ENCODE results near the gene LLGL1. TPM values are rescaled to one million over a fixed set of nuclear protein-coding genes. Genes with fewer than 3 reads are reported as not detected.

Gene LLGL1
- total and polyA plus RNA-seq, 10 of the 15 experiments (the other 5 are each of a cell fraction or from before 2014, with no cell fraction given): 0.02 to 9.2 (median 2.5) TPM

DNA sequence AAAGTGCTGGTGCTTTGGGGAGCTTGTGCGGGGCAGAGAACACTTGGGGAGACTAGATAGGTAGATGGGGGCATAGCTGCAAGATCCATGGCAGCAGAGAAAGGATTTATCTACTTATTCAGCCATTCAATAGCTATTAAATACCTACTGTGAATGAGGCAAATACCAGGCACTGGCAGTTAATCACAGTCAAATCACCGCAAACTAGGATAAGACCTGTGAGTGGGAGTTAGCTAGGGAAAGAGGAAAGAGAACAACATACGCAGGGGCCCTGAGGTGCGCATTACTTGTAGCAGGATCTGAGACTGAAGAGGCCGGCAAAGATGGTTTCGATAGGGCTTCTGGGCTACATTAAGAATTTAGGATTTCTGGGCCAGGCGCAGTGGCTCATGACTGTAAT lies 45.6 kb upstream of the LLGL1 start:
- ATAC-seq (no peak), DNase-seq (ENCODE audit: low read depth, low spot score) (no peak), FAIRE-seq (no peak)
- POLR2A ChIA-PET: interaction anchor here (0.6 to 1.3 kb wide), 2 partner anchors 22 to 225 kb away, joined by 3 to 4 read pairs; no protein-coding TSS in a partner anchor
- no peak overlapping the region for H3K9ac ChIP-seq (ENCODE audit: control insufficient read depth, insufficient read depth, low read length)
- no peak overlapping the region for H3K4me2 ChIP-seq (ENCODE audit: control insufficient read depth, insufficient read depth)
- no peaks in the 10 kb centered on the region for H4K20me1 ChIP-seq (ENCODE audit: control insufficient read depth, insufficient read depth)
- CTCF ChIA-PET: no interaction called here
- H3K4me1 ChIP-seq (ENCODE audit: control insufficient read depth, insufficient read depth, low read length): peaks cover 11% of the 10 kb centered on the region
- H3K27ac ChIP-seq (ENCODE audit: control insufficient read depth, insufficient read depth): no peak overlapping the region
- in situ Hi-C loops (cut with MboI): no loop called here
- SMC1A ChIA-PET (ENCODE audit: uncharacterized antibody, unreplicated experiment): interaction anchor here (1.5 kb wide), 2 partner anchors 17 to 37 kb away, joined by 4 to 5 read pairs; no protein-coding TSS in a partner anchor
- H3K36me3 ChIP-seq (ENCODE audit: control insufficient read depth in 2 of 2, insufficient read depth in 2 of 2, low read length in 1 of 2): no peaks in the 10 kb centered on the region
- no peak overlapping the region for H2AFZ ChIP-seq (ENCODE audit: control insufficient read depth, low read depth, low read length)
- H3K9me3 ChIP-seq (replicated peaks; ENCODE audit: control insufficient read depth, insufficient read depth, low read length): no peaks in the 10 kb centered on the region
- BruUV-seq (replicated peaks): no TSS peak
- intact Hi-C loops (cut with micrococcal nuclease; ENCODE audit: unreplicated experiment): loop anchor here (5.0 kb wide), 2 partner anchors 47 to 137 kb away; partner anchors contain the start of genes LLGL1 and SMCR8
- H3K4me3 ChIP-seq: no peak overlapping the region
- WGBS (ENCODE audit: insufficient coverage, insufficient replicate concordance, low lambda C conversion rate, missing lambda C conversion rate): 93% methylated on average over 7 of the region's 7 CpGs
- H3K79me2 ChIP-seq (ENCODE audit: control insufficient read depth, insufficient read depth, low read length): peaks cover 13% of the 10 kb centered on the region
- RAD21 ChIA-PET (ENCODE audit: unreplicated experiment): interaction anchor here (0.7 kb wide), 1 partner anchor 67 kb away, joined by 3 read pairs; no protein-coding TSS in a partner anchor
- H3K27me3 ChIP-seq (replicated peaks in 1 of 2; ENCODE audit: control insufficient read depth in 2 of 2, insufficient read depth in 2 of 2, low read length in 1 of 2): no peaks in the 10 kb centered on the region
- TF ChIP-seq E4F1 (IDR thresholded peaks at IDR 0.05; ENCODE audit: borderline replicate concordance, partially characterized antibody) (no peak), ZBED1 (IDR thresholded peaks at IDR 0.05; ENCODE audit: borderline replicate concordance) (no peak), NFXL1 (IDR thresholded peaks at IDR 0.05; ENCODE audit: borderline replicate concordance) (no peak), TCF3 (IDR thresholded peaks at IDR 0.05; ENCODE audit: borderline replicate concordance, insufficient read depth, low read depth, low read length) (no peak), FOXK2 (IDR thresholded peaks at IDR 0.05) (no peak), SPI1 (IDR thresholded peaks at IDR 0.05; ENCODE audit: borderline replicate concordance, insufficient read depth, low read depth, low read length) (no peak), E2F4 (IDR thresholded peaks at IDR 0.05; ENCODE audit: low read depth, low read length) (no peak), SREBF2 (IDR thresholded peaks at IDR 0.05; ENCODE audit: low read length) (no peak), MYB (IDR thresholded peaks at IDR 0.05; ENCODE audit: borderline replicate concordance, low read depth, low read length) (no peak), NRF1 (conservative IDR thresholded peaks at IDR 0.05; ENCODE audit: low read depth, low read length) (no peak), ZNF217 (IDR thresholded peaks at IDR 0.05) (no peak), EED (IDR thresholded peaks at IDR 0.05; ENCODE audit: low read depth) (no peak), HDAC2 (IDR thresholded peaks at IDR 0.05) (no peak)
- TF ChIP-seq, protein P1, sequence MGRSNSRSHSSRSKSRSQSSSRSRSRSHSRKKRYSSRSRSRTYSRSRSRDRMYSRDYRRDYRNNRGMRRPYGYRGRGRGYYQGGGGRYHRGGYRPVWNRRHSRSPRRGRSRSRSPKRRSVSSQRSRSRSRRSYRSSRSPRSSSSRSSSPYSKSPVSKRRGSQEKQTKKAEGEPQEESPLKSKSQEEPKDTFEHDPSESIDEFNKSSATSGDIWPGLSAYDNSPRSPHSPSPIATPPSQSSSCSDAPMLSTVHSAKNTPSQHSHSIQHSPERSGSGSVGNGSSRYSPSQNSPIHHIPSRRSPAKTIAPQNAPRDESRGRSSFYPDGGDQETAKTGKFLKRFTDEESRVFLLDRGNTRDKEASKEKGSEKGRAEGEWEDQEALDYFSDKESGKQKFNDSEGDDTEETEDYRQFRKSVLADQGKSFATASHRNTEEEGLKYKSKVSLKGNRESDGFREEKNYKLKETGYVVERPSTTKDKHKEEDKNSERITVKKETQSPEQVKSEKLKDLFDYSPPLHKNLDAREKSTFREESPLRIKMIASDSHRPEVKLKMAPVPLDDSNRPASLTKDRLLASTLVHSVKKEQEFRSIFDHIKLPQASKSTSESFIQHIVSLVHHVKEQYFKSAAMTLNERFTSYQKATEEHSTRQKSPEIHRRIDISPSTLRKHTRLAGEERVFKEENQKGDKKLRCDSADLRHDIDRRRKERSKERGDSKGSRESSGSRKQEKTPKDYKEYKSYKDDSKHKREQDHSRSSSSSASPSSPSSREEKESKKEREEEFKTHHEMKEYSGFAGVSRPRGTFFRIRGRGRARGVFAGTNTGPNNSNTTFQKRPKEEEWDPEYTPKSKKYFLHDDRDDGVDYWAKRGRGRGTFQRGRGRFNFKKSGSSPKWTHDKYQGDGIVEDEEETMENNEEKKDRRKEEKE (IDR thresholded peaks at IDR 0.05): no peak

All from GM12878 (cell line).